ENCODE measurements around the gene PALLD.
"Not testable (repeated sequence)": the region's sequence is repeated elsewhere in the genome, so short reads cannot be mapped to it uniquely, and the experiment has no call there.

Gene PALLD

GRCh38 chr4:168893807-168894206 lies 397.0 kb downstream of the PALLD start:
- DNase-seq (ENCODE audit: low read depth, low spot score), result no peak

- no peak for DNase-seq (ENCODE audit: low read depth, low spot score)
Measured at GRCh38 chr4:168900080-168900479, 403.2 kb downstream of the PALLD start.

DNA sequence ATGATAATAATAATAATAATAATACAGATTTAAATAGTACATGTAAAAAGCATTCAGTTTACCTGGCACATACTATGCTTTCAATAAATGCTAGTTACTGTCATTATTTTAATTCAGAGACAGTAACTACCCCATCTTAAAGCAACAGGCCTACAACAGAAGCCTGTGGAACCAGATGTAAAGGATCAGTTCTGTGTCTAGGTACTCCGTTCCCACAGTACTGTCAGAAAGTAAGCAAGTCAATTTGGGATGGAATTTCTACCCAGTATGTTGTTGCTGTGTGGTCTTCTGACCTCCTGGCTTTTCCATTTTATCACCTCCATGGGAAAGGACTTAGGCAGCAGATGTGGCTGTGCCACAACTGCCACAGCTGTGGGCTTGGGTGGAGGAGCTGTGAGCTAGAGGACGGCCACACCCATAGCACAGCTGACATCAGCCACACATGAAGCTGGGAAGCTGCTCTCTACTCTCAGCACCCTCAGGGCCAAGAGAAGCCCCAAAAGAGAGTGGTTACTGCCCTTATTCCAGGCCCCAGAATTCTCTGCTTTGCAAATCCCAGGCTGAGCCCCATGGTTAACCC lies 410.4 kb downstream of the PALLD start:
- no peak for DNase-seq (ENCODE audit: low read depth, low spot score)

- DNase-seq (ENCODE audit: low read depth, low spot score), result no peak
Measured at GRCh38 chr4:168908093-168908492, 411.2 kb downstream of the PALLD start.

- DNase-seq (ENCODE audit: low read depth, low spot score), result no peak
Measured at GRCh38 chr4:168908851-168909273, 412.0 kb downstream of the PALLD start.

DNA sequence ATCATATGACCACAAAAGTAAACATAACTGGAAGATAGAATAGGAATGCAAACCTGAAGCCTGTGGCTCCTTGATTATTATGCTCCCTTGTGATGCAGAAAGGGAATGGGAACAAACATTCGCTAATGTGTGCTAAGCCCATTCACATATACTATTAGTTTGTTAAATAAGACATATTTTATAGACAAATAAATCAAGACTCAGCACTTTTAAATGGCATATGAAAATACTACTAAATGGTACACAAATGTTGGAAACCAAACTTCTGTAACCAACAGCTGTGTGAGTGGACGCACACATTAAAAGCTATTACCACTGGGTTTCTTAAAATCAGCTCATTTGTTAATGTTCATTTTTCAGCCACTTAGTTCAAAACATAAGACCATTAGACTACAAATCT lies 417.2 kb downstream of the PALLD start:
- DNase-seq (ENCODE audit: low read depth, low spot score), result no peak

DNA sequence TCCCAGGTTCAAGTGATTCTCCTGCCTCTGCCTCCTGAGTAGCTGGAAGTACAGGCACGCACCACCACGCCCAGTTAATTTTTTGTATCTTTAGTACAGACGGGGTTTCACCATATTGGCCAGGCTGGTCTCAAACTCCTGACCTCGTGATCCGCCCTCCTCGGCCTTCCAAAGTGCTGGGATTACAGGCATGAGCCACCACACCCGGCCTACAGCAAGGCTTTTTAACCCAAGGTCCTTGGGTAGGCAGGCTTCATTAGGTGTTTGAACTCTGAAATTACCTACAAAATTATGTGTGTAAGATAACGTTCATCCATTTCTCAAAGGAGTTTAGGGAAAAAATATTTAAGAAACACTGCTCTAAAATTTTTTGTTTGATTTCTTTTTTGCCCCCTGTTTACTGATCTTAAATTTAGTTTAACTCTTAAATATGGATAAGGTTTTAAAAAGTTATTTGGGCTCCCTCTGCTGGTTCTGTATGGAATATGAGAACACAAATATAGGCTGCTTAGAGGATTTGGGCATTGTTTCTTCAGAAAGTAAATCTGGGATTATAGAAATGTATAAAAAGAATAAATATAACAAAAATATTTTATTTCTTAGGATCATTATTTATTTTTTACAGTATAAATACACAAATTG lies 420.4 kb downstream of the PALLD start:
- no peak for DNase-seq (ENCODE audit: low read depth, low spot score)

- no peak for DNase-seq (ENCODE audit: low read depth, low spot score)
Measured at GRCh38 chr4:168919706-168920324, 423.0 kb downstream of the PALLD start.

DNA sequence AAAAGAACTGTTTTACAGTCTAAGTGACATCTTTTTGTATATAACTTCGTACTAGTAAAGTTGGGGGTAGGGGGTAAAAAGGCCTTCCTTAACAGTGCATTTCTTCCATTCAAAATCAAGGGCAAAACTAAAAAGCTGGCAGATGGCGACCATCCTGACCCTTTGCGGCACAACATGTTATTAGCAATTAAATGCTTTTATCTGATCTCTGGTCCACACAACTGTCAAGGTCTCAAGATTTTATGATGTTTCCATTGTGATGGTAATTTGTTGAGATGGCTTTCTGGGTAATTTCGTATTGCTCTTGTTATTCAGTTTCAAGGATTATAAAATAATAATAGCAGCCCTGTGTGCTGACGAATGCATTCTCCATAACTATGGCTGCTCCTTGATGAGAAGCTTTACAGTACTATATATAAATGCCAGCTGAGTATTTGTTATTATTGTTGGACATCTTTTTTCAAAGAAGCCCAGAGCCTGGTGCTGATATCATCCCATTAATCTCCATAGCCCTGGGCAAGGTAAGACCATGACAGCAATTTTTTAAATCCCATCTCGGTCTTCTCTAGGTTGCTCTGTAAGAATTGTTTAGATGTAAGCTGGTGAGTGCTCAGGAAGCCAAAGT lies 423.7 kb downstream of the PALLD start:
- no peak for DNase-seq (ENCODE audit: low read depth, low spot score)

DNA sequence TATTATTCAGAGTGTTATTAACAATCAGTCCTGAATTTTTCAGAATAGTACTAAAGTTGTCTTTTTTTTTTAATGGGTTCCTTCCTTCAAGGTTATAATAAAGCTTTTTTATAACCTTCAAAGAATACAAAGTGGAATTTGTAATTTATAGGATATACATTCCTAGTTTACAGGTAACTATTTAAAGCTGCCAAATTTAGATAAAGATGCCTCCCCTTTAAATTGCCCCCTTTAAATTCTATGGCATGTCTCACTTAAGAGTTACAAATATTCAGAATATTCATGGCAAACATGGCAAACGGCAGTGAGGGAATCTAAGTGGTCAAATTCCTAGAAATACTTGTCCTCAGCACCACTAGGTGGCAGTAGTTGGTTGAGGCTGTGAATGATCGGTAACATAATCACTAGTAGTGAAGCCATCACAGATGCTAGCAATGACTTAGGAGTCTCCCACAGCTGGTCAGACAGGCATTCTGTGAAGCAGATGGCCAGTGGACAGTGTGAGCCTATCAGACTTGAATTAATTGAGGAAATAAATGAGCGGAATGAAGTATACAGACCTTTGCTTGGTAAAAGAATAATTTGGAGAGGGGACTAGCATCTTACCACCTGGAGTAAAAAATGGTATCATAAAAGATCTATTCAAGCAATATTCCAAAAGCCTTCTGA lies 426.8 kb downstream of the PALLD start:
- DNase-seq (ENCODE audit: low read depth, low spot score), result peak; percentile 22

DNA sequence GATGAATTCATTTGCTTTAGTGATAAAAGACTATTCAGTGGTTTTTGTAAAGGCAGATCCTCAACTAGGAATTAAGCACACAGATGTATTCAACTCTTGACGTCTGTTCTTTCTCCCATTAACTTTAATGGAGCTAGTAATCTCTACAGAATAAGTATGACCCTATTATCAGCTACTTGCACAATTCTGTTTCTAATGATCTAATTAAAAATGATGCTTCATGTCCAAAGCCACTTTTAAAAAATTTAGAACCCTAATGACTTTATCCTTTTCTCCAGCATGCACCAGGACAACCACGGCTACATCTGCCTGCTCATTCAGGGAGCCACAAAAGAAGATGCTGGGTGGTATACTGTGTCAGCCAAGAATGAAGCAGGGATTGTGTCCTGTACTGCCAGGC lies 427.8 kb downstream of the PALLD start:
- no peak for DNase-seq (ENCODE audit: low read depth, low spot score)

- DNase-seq (ENCODE audit: low read depth, low spot score), result no peak
Measured at GRCh38 chr4:168925789-168926490, 429.1 kb downstream of the PALLD start.

DNA sequence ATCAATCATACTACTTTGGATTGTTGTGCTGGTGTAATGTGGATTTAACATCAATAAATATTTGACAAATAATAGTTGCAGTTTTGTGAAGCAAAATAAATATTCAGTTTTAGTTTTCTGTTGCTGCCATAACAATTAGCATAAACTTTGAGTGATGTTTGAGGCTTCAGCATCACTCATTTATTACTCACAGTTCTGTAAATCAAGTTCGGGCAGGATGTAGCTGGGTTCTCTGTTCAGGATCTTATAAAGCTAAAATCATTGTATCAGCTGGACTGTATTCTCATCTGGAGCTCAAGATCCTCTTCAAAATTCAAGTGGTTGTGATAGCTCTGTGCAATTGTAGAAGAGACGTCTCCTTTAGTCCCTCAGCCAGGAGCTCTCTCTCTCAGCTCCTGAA lies 431.5 kb downstream of the PALLD start:
- DNase-seq (ENCODE audit: low read depth, low spot score), result no peak

DNA sequence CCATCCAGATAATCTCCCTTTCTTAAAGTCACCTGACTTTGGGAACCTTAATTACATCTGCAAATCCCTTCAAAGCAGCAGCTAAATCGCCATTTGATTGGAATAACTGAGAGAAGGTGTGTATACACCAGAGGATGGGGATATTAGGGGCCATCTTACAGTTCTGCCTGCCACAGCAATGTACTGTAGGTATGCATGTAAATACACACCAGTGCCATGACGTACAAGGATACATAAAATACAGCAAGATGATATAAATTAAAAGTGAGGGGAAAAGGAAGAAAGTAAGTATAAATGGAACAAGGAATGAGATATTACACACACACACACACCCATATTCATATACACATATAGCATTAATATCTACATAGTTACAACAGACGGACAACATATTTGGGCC lies 432.0 kb downstream of the PALLD start:
- no peak for DNase-seq (ENCODE audit: low read depth, low spot score)

- no peak for DNase-seq (ENCODE audit: low read depth, low spot score)
Measured at GRCh38 chr4:168930413-168931196, 433.8 kb downstream of the PALLD start.

DNA sequence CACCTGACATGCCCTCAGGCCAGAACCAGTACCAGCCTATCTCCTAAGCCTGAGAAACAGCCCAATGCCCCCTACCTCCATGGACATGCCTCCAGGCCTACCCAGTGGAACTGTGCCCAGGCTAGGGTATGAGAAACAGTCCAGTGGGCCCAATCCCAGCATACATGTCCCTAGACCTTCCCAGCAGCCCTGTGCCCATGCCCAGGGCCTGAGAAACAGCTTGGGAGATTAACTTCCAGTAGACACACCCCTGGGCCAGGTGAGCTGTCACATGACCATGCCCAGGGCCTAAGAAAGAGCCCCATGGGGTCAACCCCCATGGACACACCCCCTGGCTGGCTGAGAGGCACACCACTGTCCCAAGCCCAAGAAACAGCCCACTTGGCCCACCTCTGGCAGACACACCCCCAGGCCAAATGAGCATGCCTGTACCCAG lies 434.4 kb downstream of the PALLD start:
- DNase-seq (ENCODE audit: low read depth, low spot score), result no peak

DNA sequence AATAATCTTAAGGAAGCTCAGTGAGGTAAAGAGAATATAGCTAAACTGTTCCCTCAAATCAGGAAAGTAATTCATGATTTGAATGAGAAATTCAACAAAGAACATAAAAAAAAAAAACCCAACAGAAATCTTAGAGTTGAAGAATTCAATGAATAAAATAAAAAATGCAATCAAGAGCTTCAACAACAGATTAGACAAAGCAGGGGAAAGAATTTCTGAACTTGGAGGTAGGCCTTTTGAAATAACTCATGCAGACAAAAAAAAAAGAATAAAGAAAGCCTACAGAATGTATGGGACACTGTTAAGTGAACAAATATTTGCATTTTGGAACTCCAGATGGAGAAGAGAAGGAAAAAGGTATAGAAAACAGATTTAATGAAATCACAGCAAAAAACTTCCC lies 435.3 kb downstream of the PALLD start:
- no peak for DNase-seq (ENCODE audit: low read depth, low spot score)

GRCh38 chr4:168933423-168933822 lies 436.6 kb downstream of the PALLD start:
- DNase-seq (ENCODE audit: low read depth, low spot score), result no peak

GRCh38 chr4:168937473-168937872 lies 440.6 kb downstream of the PALLD start:
- DNase-seq (ENCODE audit: low read depth, low spot score), result not testable (repeated sequence)

DNA sequence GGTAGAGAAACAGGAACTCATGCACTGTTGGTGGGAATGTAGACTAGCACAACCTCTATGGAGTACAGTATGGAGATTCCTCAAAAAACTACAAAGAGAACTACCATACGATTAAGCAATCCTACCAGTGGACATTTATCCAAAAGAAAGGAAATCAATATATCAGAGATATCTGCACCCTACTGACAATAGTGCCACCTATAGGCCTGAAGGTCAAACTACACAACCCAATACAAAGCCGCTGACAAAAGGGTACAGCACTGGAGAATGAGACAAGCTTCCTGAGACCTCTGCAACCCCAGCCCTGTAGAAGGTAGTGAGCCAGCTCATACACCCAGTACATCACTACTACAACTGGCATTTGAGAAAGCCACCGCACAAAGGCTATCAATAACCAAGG lies 446.1 kb downstream of the PALLD start:
- no peak for DNase-seq (ENCODE audit: low read depth, low spot score)

- no peak for DNase-seq (ENCODE audit: low read depth, low spot score)
Measured at GRCh38 chr4:168945291-168945690, 448.4 kb downstream of the PALLD start.

All from activated naive CD8-positive, alpha-beta T cell treated with anti-CD3 and anti-CD28 coated beads, Interleukin-2, amount 50 U/mL, for 16 hours (primary cell).